Tibial artery (tissue), 4 donors: ENCODE data around the gene DLX1.

Source experiments
- DNase-seq, 2 donors: peaks; one replicate each; pipeline ENCODE4 v3.0.0-alpha.2; 2019
- H3K27ac ChIP-seq, 2 donors: fragments of 200-600 bp; sonication (generic) in 1 of 2; 1 replicate in 1 of 2; 2 replicates in 1 of 2; pipeline ENCODE4 v1.5.1; 2018 to 2019; ENCODE audit warnings: mild to moderate bottlenecking in 1 of 2
- H3K27me3 ChIP-seq, 2 donors: fragments of 200-600 bp; sonication (generic) in 1 of 2; one replicate each; pipeline versions ENCODE4 v1.5.1 to v1.6.0; 2016 to 2019
- H3K36me3 ChIP-seq, 3 donors: fragments of 200-600 bp; sonication (generic) in 2 of 3; one replicate each; pipeline ENCODE4 v1.5.1; 2016 to 2019; ENCODE audit warnings: mild to moderate bottlenecking in 2 of 3
- H3K4me1 ChIP-seq, 4 donors: fragments of 200-600 bp; sonication (generic) in 2 of 4; 1 replicate in 3 of 4; 2 replicates in 1 of 4; pipeline ENCODE4 v1.5.1; 2016 to 2019
- H3K4me3 ChIP-seq, 2 donors: fragments of 200-600 bp; sonication (generic) in 1 of 2; 1 replicate in 1 of 2; 2 replicates in 1 of 2; pipeline ENCODE4 v1.5.1; 2018 to 2019; ENCODE audit warnings: mild to moderate bottlenecking in 2 of 2
- H3K9me3 ChIP-seq, 3 donors: fragments of 200-600 bp; sonication (generic) in 1 of 3; one replicate each; pipeline ENCODE4 v1.5.1; 2016 to 2019
- CTCF ChIP-seq, 2 experiments: fragments of 200-600 bp in 1 of 2; fragments of 450-650 bp in 1 of 2; IDR thresholded peaks; one replicate each; pipeline ENCODE4 v1.5.1; 2017 to 2019; ENCODE audit warnings: antibody characterized with exemption in 2 of 2, mild to moderate bottlenecking in 1 of 2, moderate library complexity in 1 of 2
- intact Hi-C: fragments of 100-400 bp; cut with DNase I; formaldehyde crosslinking; loops from one replicate; pipeline ENCODE4 v1.15.0; 2023; ENCODE audit warnings: low total_unique reads

DLX1 gene

DNA sequence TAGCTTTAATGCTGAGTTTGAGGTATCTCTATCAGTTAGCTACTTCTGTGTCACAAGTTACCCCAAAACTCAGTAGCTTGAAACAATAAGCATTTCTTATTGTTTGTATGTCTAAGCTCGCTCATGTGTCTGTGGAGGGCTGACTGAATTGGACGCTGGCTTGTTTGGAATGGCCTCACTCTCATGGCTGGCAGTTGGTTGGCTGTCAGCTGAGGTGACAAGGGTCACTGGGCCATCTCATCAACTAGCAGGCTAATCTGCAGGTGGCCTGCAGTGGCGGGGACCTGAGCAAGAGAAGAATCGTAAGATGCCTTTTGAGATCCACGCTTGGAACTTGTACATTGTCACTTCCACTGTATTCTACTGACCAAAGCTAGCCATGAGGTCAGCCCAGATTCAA, 30.8 kb downstream of the DLX1 start:
- intact Hi-C loops: no loop called here
- no peak for DNase-seq

GRCh38 chr2:172119089-172119488, 33.8 kb downstream of the DLX1 start:
- no peak for TF ChIP-seq CTCF (IDR thresholded peaks at IDR 0.05)
- Histone ChIP-seq H3K4me3 (no peak overlapping the region), H3K36me3 (no peaks in the 10 kb centered on the region), H3K9me3 (no peaks in the 10 kb centered on the region), H3K27ac (no peak overlapping the region), H3K27me3 (peaks cover 0 to 8% of the 10 kb centered on the region in 2 donors), H3K4me1 (no peaks in the 10 kb centered on the region)
- intact Hi-C loops: no loop called here
- no peak for DNase-seq

More for the DNA sequence above, 30.8 kb downstream of the DLX1 start:
- H3K4me1 ChIP-seq: no peaks in the 10 kb centered on the region
- no peaks in the 10 kb centered on the region for H3K9me3 ChIP-seq
- no peak overlapping the region for H3K4me3 ChIP-seq
- no peak for TF ChIP-seq CTCF (IDR thresholded peaks at IDR 0.05)
- H3K27me3 ChIP-seq: peaks cover 0 to 15% of the 10 kb centered on the region in 2 donors
- no peak overlapping the region for H3K27ac ChIP-seq
- H3K36me3 ChIP-seq: no peaks in the 10 kb centered on the region

- Histone ChIP-seq H3K4me1 (no peaks in the 10 kb centered on the region), H3K27me3 (peaks cover 0 to 2% of the 10 kb centered on the region in 2 donors), H3K4me3 (no peak overlapping the region), H3K36me3 (no peaks in the 10 kb centered on the region), H3K9me3 (no peaks in the 10 kb centered on the region), H3K27ac (no peak overlapping the region)
- intact Hi-C loops: no loop called here
- no peak for DNase-seq
- no peak for TF ChIP-seq CTCF (IDR thresholded peaks at IDR 0.05)
Measured at GRCh38 chr2:172120118-172120517, 34.8 kb downstream of the DLX1 start.

DNA sequence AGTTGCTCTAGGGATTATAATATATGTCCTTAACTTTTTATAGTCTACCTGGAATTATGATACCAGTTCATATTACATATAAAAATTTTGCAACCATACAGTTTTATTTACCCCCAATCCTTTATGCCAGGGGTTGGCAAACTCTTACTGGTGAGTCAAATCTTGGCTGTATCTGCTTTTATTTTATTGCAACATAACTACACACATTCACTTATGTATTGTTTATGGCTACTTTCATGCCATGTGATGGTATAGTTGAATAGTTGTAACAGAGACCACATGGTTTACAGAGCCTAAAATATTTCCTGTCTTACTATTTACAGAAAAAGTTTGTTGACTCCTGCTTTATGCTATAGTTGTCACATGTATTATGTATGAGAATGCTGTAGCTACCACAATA, 43.2 kb downstream of the DLX1 start:
- no peak overlapping the region for H3K27ac ChIP-seq
- no peaks in the 10 kb centered on the region for H3K4me1 ChIP-seq
- H3K4me3 ChIP-seq: no peak overlapping the region
- no peaks in the 10 kb centered on the region for H3K36me3 ChIP-seq
- no peak for DNase-seq
- H3K27me3 ChIP-seq: no peaks in the 10 kb centered on the region
- no peaks in the 10 kb centered on the region for H3K9me3 ChIP-seq
- no peak for TF ChIP-seq CTCF (IDR thresholded peaks at IDR 0.05)
- intact Hi-C loops: no loop called here

GRCh38 chr2:172129404-172129803, 44.1 kb downstream of the DLX1 start:
- intact Hi-C loops: no loop called here
- Histone ChIP-seq H3K27ac (no peak overlapping the region), H3K4me3 (no peak overlapping the region), H3K36me3 (no peaks in the 10 kb centered on the region), H3K27me3 (no peaks in the 10 kb centered on the region), H3K4me1 (no peaks in the 10 kb centered on the region), H3K9me3 (no peaks in the 10 kb centered on the region)
- DNase-seq: no peak
- no peak for TF ChIP-seq CTCF (IDR thresholded peaks at IDR 0.05)
